Nephron (organoid): ENCODE results near the gene CCL23.

Source experiments
- H3K27ac Mint-ChIP-seq, 3 experiments: 2 replicates each; pipeline ENCODE4 v1.8.0; 2020; ENCODE audit warnings: mixed read lengths in 3 of 3, mild to moderate bottlenecking in 2 of 3, moderate library complexity in 1 of 3
- H3K27me3 Mint-ChIP-seq: 2 replicates; pipeline ENCODE4 v1.8.0; 2021; ENCODE audit warnings: low read depth, mild to moderate bottlenecking, moderate library complexity, mixed read lengths
- H3K36me3 Mint-ChIP-seq: 2 replicates; pipeline ENCODE4 v1.8.0; 2020; ENCODE audit warnings: low read depth, mixed read lengths
- H3K4me1 Mint-ChIP-seq: 2 replicates; pipeline ENCODE4 v1.8.0; 2020; ENCODE audit warnings: mixed read lengths
- H3K4me3 Mint-ChIP-seq, 3 experiments: 2 replicates each; pipeline ENCODE4 v1.8.0; 2020; ENCODE audit warnings: mild to moderate bottlenecking in 3 of 3, mixed read lengths in 3 of 3, moderate library complexity in 2 of 3
- H3K9me3 Mint-ChIP-seq: 2 replicates; pipeline ENCODE4 v1.8.0; 2020; ENCODE audit warnings: mixed read lengths
- TF ChIP-seq, protein P1 (sequence below), 3 experiments: fragments of 200-600 bp; sonication (generic); IDR thresholded peaks; one replicate each; pipeline ENCODE4 v1.5.0; 2021; ENCODE audit warnings: antibody characterized with exemption in 3 of 3; ENCODE audit not compliant: unreplicated experiment in 3 of 3

CCL23 gene

GRCh38 chr17:35981908-35982330 lies 35.9 kb downstream of the CCL23 start:
- Mint-ChIP-seq H3K27ac (no peak overlapping the region), H3K27me3 (peaks cover 20% of the 10 kb centered on the region), H3K36me3 (no peaks in the 10 kb centered on the region), H3K4me3 (no peak overlapping the region), H3K4me1 (no peaks in the 10 kb centered on the region), H3K9me3 (no peaks in the 10 kb centered on the region)
- TF ChIP-seq, protein P1, sequence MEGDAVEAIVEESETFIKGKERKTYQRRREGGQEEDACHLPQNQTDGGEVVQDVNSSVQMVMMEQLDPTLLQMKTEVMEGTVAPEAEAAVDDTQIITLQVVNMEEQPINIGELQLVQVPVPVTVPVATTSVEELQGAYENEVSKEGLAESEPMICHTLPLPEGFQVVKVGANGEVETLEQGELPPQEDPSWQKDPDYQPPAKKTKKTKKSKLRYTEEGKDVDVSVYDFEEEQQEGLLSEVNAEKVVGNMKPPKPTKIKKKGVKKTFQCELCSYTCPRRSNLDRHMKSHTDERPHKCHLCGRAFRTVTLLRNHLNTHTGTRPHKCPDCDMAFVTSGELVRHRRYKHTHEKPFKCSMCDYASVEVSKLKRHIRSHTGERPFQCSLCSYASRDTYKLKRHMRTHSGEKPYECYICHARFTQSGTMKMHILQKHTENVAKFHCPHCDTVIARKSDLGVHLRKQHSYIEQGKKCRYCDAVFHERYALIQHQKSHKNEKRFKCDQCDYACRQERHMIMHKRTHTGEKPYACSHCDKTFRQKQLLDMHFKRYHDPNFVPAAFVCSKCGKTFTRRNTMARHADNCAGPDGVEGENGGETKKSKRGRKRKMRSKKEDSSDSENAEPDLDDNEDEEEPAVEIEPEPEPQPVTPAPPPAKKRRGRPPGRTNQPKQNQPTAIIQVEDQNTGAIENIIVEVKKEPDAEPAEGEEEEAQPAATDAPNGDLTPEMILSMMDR (IDR thresholded peaks at IDR 0.05; ENCODE audit: unreplicated experiment in 3 of 3) = no peak

DNA sequence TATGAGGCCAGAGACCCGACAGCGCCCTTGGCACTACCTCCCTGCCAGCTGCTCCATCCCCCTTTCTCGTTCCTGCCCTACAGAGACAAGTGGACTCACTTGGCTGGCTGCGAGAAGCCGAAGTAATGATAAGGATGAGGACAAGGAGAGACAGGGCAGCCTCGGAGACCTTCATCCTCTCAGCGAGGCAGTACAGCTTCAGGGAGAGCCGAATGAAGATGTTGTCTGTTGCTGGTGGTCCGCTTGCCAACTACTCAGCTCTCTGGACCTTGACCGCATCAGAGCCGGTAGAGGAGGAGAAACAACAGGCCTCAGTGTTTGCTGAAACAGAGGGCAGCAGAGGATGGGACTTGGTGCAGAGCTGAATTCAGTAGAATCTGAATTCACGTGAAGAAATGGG lies 36.5 kb downstream of the CCL23 start, which contains the start of gene CCL16:
Gene CCL16 (minus strand): TSS at position 252 of the 400 bp plus-strand sequence. CDS start 77 bp downstream, at position 175.
- H3K36me3 Mint-ChIP-seq = no peaks in the 10 kb centered on the region
- H3K4me3 Mint-ChIP-seq = no peak within 1 kb of the TSS
- no peak within 1 kb of the TSS for H3K27ac Mint-ChIP-seq
- TF ChIP-seq, protein P1 (IDR thresholded peaks at IDR 0.05; ENCODE audit: unreplicated experiment in 3 of 3) = no peak
- peaks cover 20% of the 10 kb centered on the region for H3K27me3 Mint-ChIP-seq
- H3K9me3 Mint-ChIP-seq = no peaks in the 10 kb centered on the region
- no peaks in the 10 kb centered on the region for H3K4me1 Mint-ChIP-seq

GRCh38 chr17:35978346-35978745 lies 39.4 kb downstream of the CCL23 start:
- no peaks in the 10 kb centered on the region for H3K9me3 Mint-ChIP-seq
- no peaks in the 10 kb centered on the region for H3K36me3 Mint-ChIP-seq
- H3K27ac Mint-ChIP-seq = no peak overlapping the region
- peaks cover 11% of the 10 kb centered on the region for H3K27me3 Mint-ChIP-seq
- no peak overlapping the region for H3K4me3 Mint-ChIP-seq
- TF ChIP-seq, protein P1 (IDR thresholded peaks at IDR 0.05; ENCODE audit: unreplicated experiment in 3 of 3) = no peak
- H3K4me1 Mint-ChIP-seq = peaks cover 3% of the 10 kb centered on the region

DNA sequence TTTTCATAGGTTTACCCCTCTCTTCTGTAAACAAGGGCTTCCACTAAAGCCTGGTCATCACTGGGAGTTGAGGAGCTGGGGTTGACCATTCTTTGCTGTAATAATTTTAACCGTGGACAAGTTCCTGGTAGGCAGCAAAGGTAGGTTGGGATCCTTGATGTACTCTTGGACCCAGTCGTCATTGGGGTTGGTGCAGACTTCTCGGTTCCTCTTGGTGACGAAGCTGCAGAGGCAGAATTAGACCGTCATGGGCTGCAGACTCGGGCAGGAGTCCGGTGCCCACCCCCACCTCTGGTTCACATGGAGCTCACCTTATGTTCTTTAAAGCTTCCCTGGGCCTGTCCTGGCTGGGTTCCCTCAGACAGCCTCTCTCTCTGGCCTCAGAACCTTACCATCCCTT lies 40.3 kb downstream of the CCL23 start:
- H3K9me3 Mint-ChIP-seq = no peaks in the 10 kb centered on the region
- H3K27ac Mint-ChIP-seq = no peak overlapping the region
- H3K4me3 Mint-ChIP-seq = no peak overlapping the region
- H3K36me3 Mint-ChIP-seq = no peaks in the 10 kb centered on the region
- H3K27me3 Mint-ChIP-seq = peaks cover 11% of the 10 kb centered on the region
- TF ChIP-seq, protein P1 (IDR thresholded peaks at IDR 0.05; ENCODE audit: unreplicated experiment in 3 of 3) = no peak
- H3K4me1 Mint-ChIP-seq = peaks cover 3% of the 10 kb centered on the region

- Mint-ChIP-seq H3K4me1 (peaks cover 13% of the 10 kb centered on the region), H3K27ac (peak overlapping the region; percentile 18 to 62 (median 31)), H3K9me3 (no peaks in the 10 kb centered on the region), H3K4me3 (no peak overlapping the region), H3K36me3 (no peaks in the 10 kb centered on the region), H3K27me3 (peaks cover 8% of the 10 kb centered on the region)
- TF ChIP-seq, protein P1 (IDR thresholded peaks at IDR 0.05; ENCODE audit: unreplicated experiment in 3 of 3) = no peak
Observed at GRCh38 chr17:35973333-35974260, 44.2 kb downstream of the CCL23 start.
